Measurements from ENCODE around the gene PICALM. TPM values are rescaled to one million over a fixed set of nuclear protein-coding genes. Genes with fewer than 3 reads are reported as not detected.

Gene PICALM
- total and polyA plus RNA-seq, 4 donors: 19.3 to 317 (median 108) TPM

- Histone ChIP-seq H3K4me1 (ENCODE audit: control insufficient read depth in 4 of 4, insufficient read depth in 4 of 4, low read length in 3 of 4) (no peaks in the 10 kb centered on the region), H3K4me3 (ENCODE audit: low read depth in 1 of 3, low read length in 3 of 3) (no peak overlapping the region), H3K9me3 (ENCODE audit: control insufficient read depth in 4 of 4, low read length in 3 of 4) (no peaks in the 10 kb centered on the region), H3K27me3 (ENCODE audit: control insufficient read depth in 4 of 4, insufficient read depth in 4 of 4, low read length in 3 of 4) (no peaks in the 10 kb centered on the region), H3K9ac (ENCODE audit: low read depth in 1 of 2, low read length in 2 of 2) (no peak overlapping the region), H3K27ac (ENCODE audit: low read depth in 1 of 2, low read length in 2 of 2) (no peak overlapping the region), H3K36me3 (ENCODE audit: control insufficient read depth in 4 of 4, insufficient read depth in 3 of 4, low read depth in 1 of 4, low read length in 3 of 4) (peaks cover 6 to 80% (median 56%) of the 10 kb centered on the region in 4 donors)
- 62% methylated on average over 2 of the region's 2 CpGs for WGBS
- no peak for DNase-seq (ENCODE audit: low spot score)
- TF ChIP-seq JUND (IDR thresholded peaks at IDR 0.05) (no peak), ZBTB33 (IDR thresholded peaks at IDR 0.05) (no peak), EGR1 (IDR thresholded peaks at IDR 0.05; ENCODE audit: low read depth in 2 of 2) (no peak), YY1 (IDR thresholded peaks at IDR 0.05) (no peak), FOXA2 (IDR thresholded peaks at IDR 0.05) (no peak), TAF1 (conservative IDR thresholded peaks at IDR 0.05) (no peak), SP1 (IDR thresholded peaks at IDR 0.05) (no peak), MAX (IDR thresholded peaks at IDR 0.05) (no peak), GABPA (IDR thresholded peaks at IDR 0.05 in 1 of 2, conservative IDR thresholded peaks at IDR 0.05 in 1 of 2) (no peak), HNF4G (IDR thresholded peaks at IDR 0.05) (no peak), RAD21 (IDR thresholded peaks at IDR 0.05) (no peak), ATF3 (IDR thresholded peaks at IDR 0.05) (no peak), NR2F2 (IDR thresholded peaks at IDR 0.05) (no peak), CTCF (IDR thresholded peaks at IDR 0.05; ENCODE audit: low read depth, low read length, missing input control) (no peak), FOXA1 (IDR thresholded peaks at IDR 0.05) (no peak), REST (IDR thresholded peaks at IDR 0.05) (no peak), RXRA (IDR thresholded peaks at IDR 0.05) (no peak)
These were observed 65.2 kb downstream of the PICALM start for GRCh38 chr11:86003654-86004053.

- no peak for TF ChIP-seq REST (IDR thresholded peaks at IDR 0.05)
- no peak for TF ChIP-seq ZBTB33 (IDR thresholded peaks at IDR 0.05)
- H3K27ac ChIP-seq (ENCODE audit: low read depth in 1 of 2, low read length in 2 of 2): no peak overlapping the region
- H3K4me3 ChIP-seq (ENCODE audit: low read depth in 1 of 3, low read length in 3 of 3): no peak overlapping the region
- no peaks in the 10 kb centered on the region for H3K4me1 ChIP-seq (ENCODE audit: control insufficient read depth in 4 of 4, insufficient read depth in 4 of 4, low read length in 3 of 4)
- no peaks in the 10 kb centered on the region for H3K27me3 ChIP-seq (ENCODE audit: control insufficient read depth in 4 of 4, insufficient read depth in 4 of 4, low read length in 3 of 4)
- DNase-seq (ENCODE audit: low spot score): no peak
- 96% methylated on average over 3 of the region's 3 CpGs for WGBS
- H3K9me3 ChIP-seq (ENCODE audit: control insufficient read depth in 4 of 4, low read length in 3 of 4): no peaks in the 10 kb centered on the region
- H3K9ac ChIP-seq (ENCODE audit: low read depth in 1 of 2, low read length in 2 of 2): no peak overlapping the region
- peaks cover 9 to 82% (median 57%) of the 10 kb centered on the region in 4 donors for H3K36me3 ChIP-seq (ENCODE audit: control insufficient read depth in 4 of 4, insufficient read depth in 3 of 4, low read depth in 1 of 4, low read length in 3 of 4)
These were observed 66.5 kb downstream of the PICALM start for GRCh38 chr11:86002431-86002830.

All from liver (tissue), 9 donors.